Osteoblast (primary cell): Measurements from ENCODE around the gene ACSL3. TPM values are rescaled to one million over a fixed set of nuclear protein-coding genes. Genes with fewer than 3 reads are reported as not detected.

ENCODE experiments used
- DNase-seq: peaks from one replicate; pipeline ENCODE4 v3.0.0; 2011; ENCODE audit warnings: low spot score, mixed read lengths; ENCODE audit not compliant: insufficient read length; ENCODE audit errors: missing footprints
- H2AFZ ChIP-seq: 2 replicates; pipeline ENCODE4 v1.6.0; 2011; ENCODE audit warnings: mild to moderate bottlenecking, low read length
- H3K27ac ChIP-seq: 2 replicates; pipeline ENCODE4 v1.5.1; 2011; ENCODE audit warnings: mild to moderate bottlenecking, low read depth, low read length, moderate library complexity
- H3K27me3 ChIP-seq: 2 replicates; pipeline ENCODE4 v1.6.0; 2012; ENCODE audit warnings: mild to moderate bottlenecking, control low read depth, inconsistent platforms, low read length, moderate library complexity; ENCODE audit not compliant: insufficient read depth
- H3K36me3 ChIP-seq: 2 replicates; pipeline ENCODE4 v1.5.1; 2011; ENCODE audit warnings: mild to moderate bottlenecking, low read length, control low read depth, moderate library complexity; ENCODE audit not compliant: insufficient read depth
- H3K4me1 ChIP-seq: 2 replicates; pipeline ENCODE4 v1.5.1; 2011; ENCODE audit warnings: mild to moderate bottlenecking, low read length, control low read depth, moderate library complexity; ENCODE audit not compliant: insufficient read depth
- H3K4me2 ChIP-seq: 2 replicates; pipeline ENCODE4 v1.6.0; 2011; ENCODE audit warnings: mild to moderate bottlenecking, low read length; ENCODE audit not compliant: insufficient read depth
- H3K4me3 ChIP-seq: fragments of 200-600 bp; sonication (generic); 3 replicates; pipeline ENCODE4 v1.5.1; 2012; ENCODE audit warnings: mild to moderate bottlenecking, low read length, inconsistent platforms; ENCODE audit not compliant: insufficient read depth
- H3K79me2 ChIP-seq: 2 replicates; pipeline ENCODE4 v1.6.0; 2012; ENCODE audit warnings: mild to moderate bottlenecking, low read length, control low read depth, inconsistent platforms; ENCODE audit not compliant: insufficient read depth
- H3K9me3 ChIP-seq: 2 replicates; pipeline ENCODE4 v1.5.1; 2011; ENCODE audit warnings: low read depth, low read length, control low read depth
- H4K20me1 ChIP-seq: 2 replicates; pipeline ENCODE4 v1.6.0; 2012; ENCODE audit warnings: mild to moderate bottlenecking, low read length, control low read depth; ENCODE audit not compliant: insufficient read depth
- total RNA-seq: library from RNA; depleted of rRNA; stranded (reverse); fragments of >200 nt; gene quantifications from 2 replicates; pipeline ENCODE4 v1.2.3, GENCODE V29; 2012
- TF ChIP-seq, protein P1 (sequence below): IDR thresholded peaks from 2 replicates; pipeline ENCODE4 v1.5.1; 2011; ENCODE audit warnings: mild to moderate bottlenecking, low read depth, low read length, moderate library complexity; ENCODE audit errors: extremely low read depth

Gene ACSL3
- total RNA-seq, 1 donor, result 166 TPM

DNA sequence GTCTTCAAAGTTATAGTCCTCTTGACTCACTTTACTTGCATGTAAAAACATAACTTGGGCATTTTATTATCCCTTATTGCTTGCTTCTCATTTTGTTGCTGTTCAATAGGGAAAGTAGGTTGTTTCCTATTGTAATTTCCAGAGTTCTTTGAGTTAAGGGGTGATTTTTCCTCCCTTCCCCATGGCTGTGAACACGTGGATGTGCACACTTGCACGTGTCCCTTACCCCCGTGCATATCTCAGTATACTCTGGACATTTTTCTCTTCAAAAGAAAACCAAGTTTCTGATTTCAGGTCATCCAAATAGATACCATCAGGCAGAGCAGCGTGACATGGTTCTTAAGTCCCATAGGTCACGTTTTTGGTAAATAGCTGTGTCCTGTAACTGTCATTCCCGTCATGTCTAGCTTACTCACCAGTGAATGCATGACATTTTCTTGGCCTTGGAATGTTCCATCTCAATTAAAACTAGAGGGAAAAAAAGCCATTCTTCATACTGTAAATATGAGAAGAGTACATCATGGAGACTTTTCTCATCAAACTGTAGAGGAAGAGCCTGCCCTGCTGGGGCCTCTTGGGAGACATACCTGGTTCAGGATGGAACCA is 107.8 kb downstream of the ACSL3 start:
- no peak for DNase-seq
- H4K20me1 ChIP-seq, result no peaks in the 10 kb centered on the region
- no peaks in the 10 kb centered on the region for H3K36me3 ChIP-seq
- peaks cover 5% of the 10 kb centered on the region for H3K4me1 ChIP-seq
- H3K79me2 ChIP-seq, result no peaks in the 10 kb centered on the region
- no peaks in the 10 kb centered on the region for H3K9me3 ChIP-seq
- H2AFZ ChIP-seq, result no peak overlapping the region
- no peaks in the 10 kb centered on the region for H3K27me3 ChIP-seq
- H3K4me3 ChIP-seq, result no peak overlapping the region
- no peak overlapping the region for H3K27ac ChIP-seq
- H3K4me2 ChIP-seq, result no peak overlapping the region
- TF ChIP-seq, protein P1, sequence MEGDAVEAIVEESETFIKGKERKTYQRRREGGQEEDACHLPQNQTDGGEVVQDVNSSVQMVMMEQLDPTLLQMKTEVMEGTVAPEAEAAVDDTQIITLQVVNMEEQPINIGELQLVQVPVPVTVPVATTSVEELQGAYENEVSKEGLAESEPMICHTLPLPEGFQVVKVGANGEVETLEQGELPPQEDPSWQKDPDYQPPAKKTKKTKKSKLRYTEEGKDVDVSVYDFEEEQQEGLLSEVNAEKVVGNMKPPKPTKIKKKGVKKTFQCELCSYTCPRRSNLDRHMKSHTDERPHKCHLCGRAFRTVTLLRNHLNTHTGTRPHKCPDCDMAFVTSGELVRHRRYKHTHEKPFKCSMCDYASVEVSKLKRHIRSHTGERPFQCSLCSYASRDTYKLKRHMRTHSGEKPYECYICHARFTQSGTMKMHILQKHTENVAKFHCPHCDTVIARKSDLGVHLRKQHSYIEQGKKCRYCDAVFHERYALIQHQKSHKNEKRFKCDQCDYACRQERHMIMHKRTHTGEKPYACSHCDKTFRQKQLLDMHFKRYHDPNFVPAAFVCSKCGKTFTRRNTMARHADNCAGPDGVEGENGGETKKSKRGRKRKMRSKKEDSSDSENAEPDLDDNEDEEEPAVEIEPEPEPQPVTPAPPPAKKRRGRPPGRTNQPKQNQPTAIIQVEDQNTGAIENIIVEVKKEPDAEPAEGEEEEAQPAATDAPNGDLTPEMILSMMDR, result no peak

DNA sequence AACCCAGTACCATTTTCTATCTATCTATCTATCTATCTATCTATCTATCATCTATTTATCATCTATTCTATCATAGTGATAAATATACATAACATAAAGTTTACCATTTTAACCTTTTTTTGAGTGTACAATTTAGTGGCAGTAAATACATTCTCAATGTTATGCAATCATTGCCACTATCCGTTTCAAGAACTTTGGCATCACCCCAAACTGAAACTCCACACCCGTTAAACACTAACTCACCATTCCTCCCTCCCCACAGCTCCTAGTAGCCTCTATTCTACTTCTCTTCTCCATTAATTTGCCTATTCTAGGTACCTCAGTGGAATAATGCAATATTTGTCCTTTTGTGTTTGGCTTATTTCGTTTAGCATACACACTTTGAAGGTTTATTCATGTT is 108.7 kb downstream of the ACSL3 start:
- Histone ChIP-seq H3K79me2 (no peaks in the 10 kb centered on the region), H3K9me3 (no peaks in the 10 kb centered on the region), H3K4me1 (peaks cover 5% of the 10 kb centered on the region), H3K27me3 (no peaks in the 10 kb centered on the region), H3K4me3 (no peak overlapping the region), H2AFZ (no peak overlapping the region), H4K20me1 (no peaks in the 10 kb centered on the region), H3K27ac (no peak overlapping the region), H3K4me2 (no peak overlapping the region), H3K36me3 (no peaks in the 10 kb centered on the region)
- no peak for DNase-seq
- TF ChIP-seq, protein P1, result no peak

DNA sequence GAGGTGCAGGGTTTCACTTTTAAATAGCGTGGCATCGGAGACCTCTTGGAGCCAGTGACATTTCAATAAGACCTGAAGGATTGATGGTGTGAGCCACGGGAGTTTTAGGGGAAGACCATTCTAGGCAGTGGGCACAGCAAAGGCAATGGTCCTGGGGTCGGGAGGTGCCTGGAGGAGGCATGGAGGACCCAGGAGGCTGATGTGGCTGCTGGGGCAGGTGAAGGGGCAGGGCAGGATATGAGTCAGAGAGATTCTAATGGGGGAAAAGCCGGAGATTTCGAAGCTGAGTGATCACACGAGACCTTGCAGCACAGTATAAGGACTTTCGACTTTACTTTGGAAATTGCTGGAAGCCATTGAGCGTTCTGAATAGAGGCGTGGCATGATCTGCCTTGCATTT is 111.6 kb downstream of the ACSL3 start:
- Histone ChIP-seq H3K4me3 (no peak overlapping the region), H3K9me3 (no peaks in the 10 kb centered on the region), H3K36me3 (no peaks in the 10 kb centered on the region), H3K4me2 (no peak overlapping the region), H3K27ac (no peak overlapping the region), H3K4me1 (peaks cover 5% of the 10 kb centered on the region), H3K27me3 (no peaks in the 10 kb centered on the region), H3K79me2 (no peaks in the 10 kb centered on the region), H2AFZ (no peak overlapping the region), H4K20me1 (no peaks in the 10 kb centered on the region)
- DNase-seq, result no peak
- TF ChIP-seq, protein P1, result no peak

DNA sequence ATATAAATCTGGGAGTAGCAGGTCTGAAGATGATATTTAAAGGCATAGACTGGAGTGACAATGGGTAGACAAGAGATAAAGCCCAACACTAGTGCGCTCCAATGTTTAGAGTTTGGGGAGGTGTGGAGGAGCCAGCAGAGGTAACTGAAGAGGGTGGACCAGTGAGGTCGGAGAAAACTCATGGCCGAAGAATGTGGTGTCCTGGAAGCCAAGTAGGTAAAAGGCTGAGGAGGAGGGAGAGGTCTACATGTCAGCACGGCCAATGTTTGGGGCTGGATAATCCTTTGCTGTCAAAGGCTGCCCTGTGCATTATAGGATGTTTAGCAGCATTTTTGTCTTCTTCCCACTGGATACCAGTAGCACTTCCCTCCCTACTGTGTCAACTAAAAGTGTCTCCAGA is 112.4 kb downstream of the ACSL3 start:
- TF ChIP-seq, protein P1, result no peak

More for the DNA sequence above, 112.4 kb downstream of the ACSL3 start:
- Histone ChIP-seq H3K27me3 (no peaks in the 10 kb centered on the region), H3K9me3 (no peaks in the 10 kb centered on the region), H2AFZ (no peak overlapping the region), H3K4me1 (peaks cover 5% of the 10 kb centered on the region), H3K4me3 (no peak overlapping the region), H3K79me2 (no peaks in the 10 kb centered on the region), H4K20me1 (no peaks in the 10 kb centered on the region), H3K4me2 (no peak overlapping the region), H3K36me3 (no peaks in the 10 kb centered on the region), H3K27ac (no peak overlapping the region)
- DNase-seq, result no peak
